Activated naive CD8-positive, alpha-beta T cell (primary cell): ENCODE measurements around the gene TLN1.
A peak's percentile ranks its signal among the peaks of the same experiment; 100 is the strongest.

Experiments used
- H3K27ac Mint-ChIP-seq: one replicate; pipeline ENCODE4 v1.8.0; 2021; ENCODE audit warnings: mixed read lengths
- H3K27me3 Mint-ChIP-seq: one replicate; pipeline ENCODE4 v1.8.0; 2021; ENCODE audit warnings: mixed read lengths
- H3K36me3 Mint-ChIP-seq: one replicate; pipeline ENCODE4 v1.8.0; 2021; ENCODE audit warnings: mixed read lengths
- H3K4me1 Mint-ChIP-seq: one replicate; pipeline ENCODE4 v1.8.0; 2021; ENCODE audit warnings: low read depth, mixed read lengths
- H3K4me3 Mint-ChIP-seq: one replicate; pipeline ENCODE4 v1.8.0; 2021; ENCODE audit warnings: mild to moderate bottlenecking, mixed read lengths
- H3K9me3 Mint-ChIP-seq: one replicate; pipeline ENCODE4 v1.8.0; 2021; ENCODE audit warnings: low read depth, mixed read lengths

Gene TLN1

DNA sequence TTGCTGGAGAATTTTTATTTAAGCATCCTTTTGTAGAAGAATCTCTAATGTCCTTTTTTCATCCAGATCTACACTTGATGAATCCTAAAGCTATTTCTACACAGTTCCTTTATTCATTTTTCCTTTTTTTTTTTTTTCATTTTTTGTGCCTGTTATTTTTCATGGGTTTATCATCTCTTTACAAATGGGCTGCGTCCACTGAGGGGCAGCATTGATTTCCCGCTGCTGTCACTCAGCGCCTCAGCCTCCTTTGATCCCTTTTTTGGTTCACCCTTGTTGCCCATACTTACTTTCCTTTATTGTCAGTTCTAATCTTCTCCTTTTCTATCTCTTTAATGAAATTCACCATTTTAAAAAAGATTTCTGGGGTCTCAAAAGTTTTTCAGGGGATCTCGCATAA lies 27.8 kb upstream of the TLN1 start:
- no peak overlapping the region for H3K4me3 Mint-ChIP-seq
- H3K27ac Mint-ChIP-seq: no peak overlapping the region
- no peaks in the 10 kb centered on the region for H3K36me3 Mint-ChIP-seq
- peaks cover 57% of the 10 kb centered on the region for H3K4me1 Mint-ChIP-seq
- no peaks in the 10 kb centered on the region for H3K27me3 Mint-ChIP-seq
- no peaks in the 10 kb centered on the region for H3K9me3 Mint-ChIP-seq

- Mint-ChIP-seq H3K27me3 (no peaks in the 10 kb centered on the region), H3K36me3 (peaks cover under 1% of the 10 kb centered on the region), H3K9me3 (no peaks in the 10 kb centered on the region), H3K4me1 (peaks cover 57% of the 10 kb centered on the region), H3K27ac (peak overlapping the region; percentile 46), H3K4me3 (peak overlapping the region; percentile 96)
Measured at GRCh38 chr9:35758475-35759050, 26.6 kb upstream of the TLN1 start.

GRCh38 chr9:35757892-35758275 lies 25.9 kb upstream of the TLN1 start:
- Mint-ChIP-seq H3K27me3 (no peaks in the 10 kb centered on the region), H3K9me3 (no peaks in the 10 kb centered on the region), H3K27ac (peak overlapping the region; percentile 75), H3K36me3 (peaks cover 3% of the 10 kb centered on the region), H3K4me3 (peak overlapping the region; percentile 96), H3K4me1 (peaks cover 57% of the 10 kb centered on the region)

GRCh38 chr9:35757226-35757891 lies 25.4 kb upstream of the TLN1 start:
- Mint-ChIP-seq H3K4me1 (peaks cover 55% of the 10 kb centered on the region), H3K36me3 (peaks cover 6% of the 10 kb centered on the region)

GRCh38 chr9:35756275-35757225 lies 24.6 kb upstream of the TLN1 start:
- Mint-ChIP-seq H3K36me3 (peaks cover 8% of the 10 kb centered on the region), H3K4me3 (peak overlapping the region; percentile 96), H3K27me3 (no peaks in the 10 kb centered on the region), H3K4me1 (peaks cover 51% of the 10 kb centered on the region), H3K9me3 (no peaks in the 10 kb centered on the region), H3K27ac (peak overlapping the region; percentile 91)

More at GRCh38 chr9:35757226-35757891, 25.4 kb upstream of the TLN1 start:
- peak overlapping the region; percentile 89 for H3K27ac Mint-ChIP-seq
- no peaks in the 10 kb centered on the region for H3K9me3 Mint-ChIP-seq
- H3K4me3 Mint-ChIP-seq: peak overlapping the region; percentile 96
- H3K27me3 Mint-ChIP-seq: no peaks in the 10 kb centered on the region

DNA sequence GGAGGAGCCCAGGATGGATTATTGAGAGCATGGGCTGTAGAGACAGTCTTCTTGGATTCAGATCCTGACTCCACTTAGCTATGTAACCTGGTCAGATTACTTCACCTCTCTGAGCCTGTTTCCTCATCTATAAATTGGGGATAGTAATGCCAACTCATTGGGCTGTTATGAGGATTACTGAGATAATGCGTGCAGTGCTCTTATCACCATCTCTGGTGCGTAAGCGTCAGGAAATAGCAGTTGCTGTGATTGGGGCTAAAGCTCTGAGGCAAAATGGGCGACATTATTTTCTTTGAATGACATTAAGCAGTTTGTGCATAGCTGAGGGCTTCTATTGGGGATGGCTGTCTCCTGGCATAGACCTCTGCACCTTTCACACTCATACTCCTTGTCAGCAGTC lies 23.1 kb upstream of the TLN1 start:
- H3K4me1 Mint-ChIP-seq: peaks cover 50% of the 10 kb centered on the region
- no peaks in the 10 kb centered on the region for H3K9me3 Mint-ChIP-seq

DNA sequence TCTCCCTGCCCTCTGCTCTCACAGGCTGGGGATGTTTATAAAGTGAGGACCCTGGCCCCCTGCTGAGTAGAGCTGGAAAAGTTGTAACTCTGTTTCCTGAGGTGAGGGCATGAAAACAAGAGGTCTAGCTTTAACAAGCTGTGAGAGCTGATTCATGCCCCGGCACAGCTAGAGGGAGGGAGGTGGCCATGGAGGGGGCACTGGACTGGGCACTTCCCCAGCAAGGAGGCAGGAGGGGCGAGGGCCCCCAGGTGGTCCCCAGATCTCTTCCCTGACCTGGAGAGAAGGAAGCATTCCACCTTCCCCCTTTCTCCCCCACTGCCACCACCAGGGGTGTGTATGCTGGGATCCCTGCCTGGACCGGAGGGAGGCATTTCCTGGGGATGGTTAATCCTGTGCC lies 22.3 kb upstream of the TLN1 start, which contains the start of gene MSMP:
Gene MSMP, minus strand, starts transcription at position 13 of the 400 bp plus-strand sequence. CDS start 147 bp downstream, outside the sequence.
- H3K4me1 Mint-ChIP-seq: peaks cover 49% of the 10 kb centered on the region
- no peak within 1 kb of the TSS for H3K27ac Mint-ChIP-seq
- H3K27me3 Mint-ChIP-seq: no peaks in the 10 kb centered on the region
- H3K9me3 Mint-ChIP-seq: no peaks in the 10 kb centered on the region
- H3K4me3 Mint-ChIP-seq: peak within 1 kb of the TSS; percentile 96
- H3K36me3 Mint-ChIP-seq: peaks cover 10% of the 10 kb centered on the region

More for the DNA sequence above, 23.1 kb upstream of the TLN1 start:
- Mint-ChIP-seq H3K27ac (no peak overlapping the region), H3K4me3 (peak overlapping the region; percentile 96), H3K36me3 (peaks cover 10% of the 10 kb centered on the region), H3K27me3 (no peaks in the 10 kb centered on the region)

- Mint-ChIP-seq H3K36me3 (peaks cover 10% of the 10 kb centered on the region), H3K9me3 (no peaks in the 10 kb centered on the region), H3K27ac (no peak overlapping the region), H3K4me3 (no peak overlapping the region), H3K4me1 (peaks cover 43% of the 10 kb centered on the region), H3K27me3 (no peaks in the 10 kb centered on the region)
Measured at GRCh38 chr9:35753466-35753865, 21.5 kb upstream of the TLN1 start.

GRCh38 chr9:35750256-35750531 lies 18.2 kb upstream of the TLN1 start:
- Mint-ChIP-seq H3K36me3 (peaks cover 10% of the 10 kb centered on the region), H3K27ac (peak overlapping the region; percentile 91), H3K9me3 (no peaks in the 10 kb centered on the region), H3K4me3 (peak overlapping the region; percentile 96), H3K4me1 (peaks cover 48% of the 10 kb centered on the region), H3K27me3 (no peaks in the 10 kb centered on the region)

DNA sequence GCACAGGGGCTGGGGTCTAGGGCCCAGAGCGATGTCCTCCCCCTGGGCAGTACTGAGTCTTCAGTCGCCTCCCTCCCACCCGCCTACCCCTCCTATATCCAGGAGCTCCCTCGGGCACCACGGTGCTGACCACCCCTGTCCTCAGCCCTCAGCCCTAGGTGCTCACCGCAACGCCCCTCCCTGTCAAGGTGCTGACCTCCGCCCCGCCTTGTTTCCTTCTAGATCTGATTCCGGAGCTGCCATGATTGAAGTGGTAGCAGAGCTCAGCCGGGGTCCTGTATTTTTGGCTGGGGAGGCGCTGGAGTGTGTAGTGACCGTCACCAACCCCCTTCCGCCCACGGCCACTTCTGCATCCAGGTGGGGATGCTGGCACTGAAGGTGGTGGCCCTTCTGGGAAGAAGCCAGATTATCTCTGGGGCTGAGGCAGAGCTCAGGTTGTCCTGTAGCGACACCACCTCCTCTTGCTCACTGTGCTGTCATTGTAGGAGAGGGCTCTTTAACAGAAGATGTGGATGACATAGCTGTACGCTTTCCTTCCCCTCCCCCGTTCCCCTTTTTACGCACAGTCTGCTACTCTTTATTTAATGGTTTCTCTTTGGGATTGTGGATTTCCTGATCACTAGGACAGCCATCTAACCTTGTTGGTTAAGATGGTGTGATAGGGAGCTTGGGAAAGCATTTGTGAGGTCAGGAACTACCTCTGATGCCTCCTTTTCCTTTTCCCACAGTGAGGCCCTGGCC lies 17.7 kb upstream of the TLN1 start:
- H3K4me1 Mint-ChIP-seq: peaks cover 45% of the 10 kb centered on the region

GRCh38 chr9:35748858-35749514 lies 17.0 kb upstream of the TLN1 start, which contains the start of the genes GBA2 and RGP1:
GBA2 (minus strand) TSS chr9:35749228; CDS start chr9:35748704, 524 bp downstream.
RGP1 (plus strand) TSS chr9:35749287; CDS start chr9:35749756, 469 bp downstream.
- peaks cover 10% of the 10 kb centered on the region for H3K36me3 Mint-ChIP-seq
- H3K9me3 Mint-ChIP-seq: no peaks in the 10 kb centered on the region
- H3K27ac Mint-ChIP-seq: peak within 1 kb of the TSS; percentile 91
- H3K4me3 Mint-ChIP-seq: peak within 1 kb of the TSS; percentile 96
- H3K27me3 Mint-ChIP-seq: no peaks in the 10 kb centered on the region
- H3K4me1 Mint-ChIP-seq: peaks cover 45% of the 10 kb centered on the region

More for the DNA sequence above, 17.7 kb upstream of the TLN1 start:
- H3K36me3 Mint-ChIP-seq: peaks cover 10% of the 10 kb centered on the region
- H3K9me3 Mint-ChIP-seq: no peaks in the 10 kb centered on the region
- H3K27ac Mint-ChIP-seq: peak overlapping the region; percentile 91
- no peaks in the 10 kb centered on the region for H3K27me3 Mint-ChIP-seq
- peak overlapping the region; percentile 96 for H3K4me3 Mint-ChIP-seq

DNA sequence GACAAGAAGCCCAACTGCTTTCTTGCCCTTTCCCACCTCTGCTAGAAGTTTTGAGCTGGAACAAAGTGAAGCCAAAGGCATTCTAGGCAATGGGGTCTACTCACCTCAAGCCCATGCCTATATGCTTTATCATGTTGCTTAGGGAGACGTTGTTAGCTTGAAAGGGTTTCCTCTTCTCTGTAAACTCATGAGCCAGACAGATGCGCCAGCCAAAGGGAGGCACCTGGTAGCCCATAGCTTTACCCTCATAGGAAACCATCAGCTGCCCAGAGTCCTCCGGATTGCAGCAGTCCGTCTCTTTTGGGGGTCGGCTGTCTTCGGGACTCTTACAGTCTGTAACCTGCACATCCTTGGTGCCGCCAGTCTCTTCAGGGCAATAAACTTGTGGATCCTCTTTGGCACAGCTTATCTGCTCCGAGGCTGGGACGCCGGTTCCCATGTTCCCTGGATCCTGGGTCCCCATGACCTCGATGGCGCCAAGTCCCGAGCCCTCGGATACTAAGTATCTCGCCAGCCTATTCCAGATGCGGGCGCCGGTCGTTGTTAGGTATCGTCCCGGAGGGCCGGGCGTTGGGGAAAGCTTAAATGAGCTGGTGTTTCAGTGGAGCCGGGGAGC lies 16.4 kb upstream of the TLN1 start:
- peaks cover 7% of the 10 kb centered on the region for H3K36me3 Mint-ChIP-seq
- no peaks in the 10 kb centered on the region for H3K27me3 Mint-ChIP-seq
- H3K9me3 Mint-ChIP-seq: no peaks in the 10 kb centered on the region
- peaks cover 45% of the 10 kb centered on the region for H3K4me1 Mint-ChIP-seq
- peak overlapping the region; percentile 66 for H3K27ac Mint-ChIP-seq
- H3K4me3 Mint-ChIP-seq: peak overlapping the region; percentile 90

- H3K9me3 Mint-ChIP-seq: no peaks in the 10 kb centered on the region
- H3K27me3 Mint-ChIP-seq: no peaks in the 10 kb centered on the region
- H3K27ac Mint-ChIP-seq: no peak overlapping the region
- H3K4me3 Mint-ChIP-seq: peak overlapping the region; percentile 90
- H3K4me1 Mint-ChIP-seq: peaks cover 54% of the 10 kb centered on the region
- peaks cover 2% of the 10 kb centered on the region for H3K36me3 Mint-ChIP-seq
Measured at GRCh38 chr9:35746583-35746982, 14.6 kb upstream of the TLN1 start.
